Measurements from ENCODE around the gene FLT3. TPM values are rescaled to one million over a fixed set of nuclear protein-coding genes. Genes with fewer than 3 reads are reported as not detected.

Gene FLT3
- total RNA-seq, 2 experiments from 2014 or later = 0.39 to 0.55 TPM

- intact Hi-C loops (cut with DNase I, micrococcal nuclease) = no loop called here
- ChIA-PET CTCF (no interaction called here), POLR2A (no interaction called here)
- DNase-seq (no peak), ATAC-seq (ENCODE audit: poor library complexity) (no peak)
- Mint-ChIP-seq H3K36me3 (ENCODE audit: low read depth) (no peaks in the 10 kb centered on the region), H3K4me1 (ENCODE audit: low read depth) (peaks cover 11% of the 10 kb centered on the region), H3K27ac (no peak overlapping the region), H3K27me3 (peaks cover 6% of the 10 kb centered on the region), H3K9me3 (no peaks in the 10 kb centered on the region), H3K4me3 (no peak overlapping the region)
- Histone ChIP-seq H3K27me3 (ENCODE audit: control insufficient read depth in 1 of 2, insufficient read depth in 2 of 2, low read length in 2 of 2) (peaks cover 0 to 4% of the 10 kb centered on the region in 2 experiments), H3K36me3 (ENCODE audit: insufficient read depth, low read length) (no peaks in the 10 kb centered on the region), H3K9me3 (ENCODE audit: control insufficient read depth in 1 of 2, insufficient read depth in 1 of 2, low read length in 2 of 2) (no peaks in the 10 kb centered on the region), H3K4me3 (ENCODE audit: low read length) (no peak overlapping the region), H3K4me1 (ENCODE audit: insufficient read depth, low read length) (peaks cover 1% of the 10 kb centered on the region), H3K27ac (ENCODE audit: low read depth in 1 of 2, low read length in 2 of 2) (no peak overlapping the region)
- TF ChIP-seq CTCF (IDR thresholded peaks at IDR 0.05) = no peak
Measured at GRCh38 chr13:28027071-28027470, 73.3 kb downstream of the FLT3 start.

DNA sequence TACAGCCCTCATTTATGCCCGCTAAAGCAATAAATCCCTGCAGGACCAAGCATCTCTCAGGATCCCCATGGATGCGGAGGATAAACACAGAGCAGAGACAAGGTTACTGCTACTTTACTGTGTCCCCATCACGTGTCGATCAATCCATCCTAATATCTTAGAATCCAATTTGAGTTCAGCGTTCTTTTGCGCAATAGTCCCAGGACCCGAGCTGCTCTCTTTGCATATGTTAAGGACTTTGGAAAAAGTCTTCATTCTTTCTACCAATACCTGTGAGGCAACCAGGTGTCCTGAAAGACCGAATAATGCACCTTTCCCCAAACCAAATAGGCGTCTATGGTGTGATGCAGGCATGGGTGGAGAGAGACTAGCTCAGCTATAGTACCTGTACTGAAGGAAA is 73.9 kb downstream of the FLT3 start:
- peaks cover 11% of the 10 kb centered on the region for H3K4me1 Mint-ChIP-seq (ENCODE audit: low read depth)
- intact Hi-C loops (cut with DNase I, micrococcal nuclease) = no loop called here
- no peaks in the 10 kb centered on the region for H3K9me3 Mint-ChIP-seq
- no peaks in the 10 kb centered on the region for H3K9me3 ChIP-seq (ENCODE audit: control insufficient read depth in 1 of 2, insufficient read depth in 1 of 2, low read length in 2 of 2)
- no peak overlapping the region for H3K27ac ChIP-seq (ENCODE audit: low read depth in 1 of 2, low read length in 2 of 2)
- TF ChIP-seq CTCF (IDR thresholded peaks at IDR 0.05) = no peak
- no peaks in the 10 kb centered on the region for H3K36me3 ChIP-seq (ENCODE audit: insufficient read depth, low read length)
- no peaks in the 10 kb centered on the region for H3K4me1 ChIP-seq (ENCODE audit: insufficient read depth, low read length)
- H3K36me3 Mint-ChIP-seq (ENCODE audit: low read depth) = no peaks in the 10 kb centered on the region
- POLR2A ChIA-PET = no interaction called here
- no peak overlapping the region for H3K4me3 Mint-ChIP-seq
- H3K27me3 Mint-ChIP-seq = no peaks in the 10 kb centered on the region
- H3K27ac Mint-ChIP-seq = no peak overlapping the region
- H3K27me3 ChIP-seq (ENCODE audit: control insufficient read depth in 1 of 2, insufficient read depth in 2 of 2, low read length in 2 of 2) = peaks cover 0 to 4% of the 10 kb centered on the region in 2 experiments
- CTCF ChIA-PET = no interaction called here
- ATAC-seq (ENCODE audit: poor library complexity) = no peak
- DNase-seq = no peak
- no peak overlapping the region for H3K4me3 ChIP-seq (ENCODE audit: low read length)

- H3K9me3 Mint-ChIP-seq = no peaks in the 10 kb centered on the region
- Histone ChIP-seq H3K27ac (ENCODE audit: low read depth in 1 of 2, low read length in 2 of 2) (no peak overlapping the region), H3K36me3 (ENCODE audit: insufficient read depth, low read length) (no peaks in the 10 kb centered on the region), H3K4me3 (ENCODE audit: low read length) (no peak overlapping the region), H3K27me3 (ENCODE audit: control insufficient read depth in 1 of 2, insufficient read depth in 2 of 2, low read length in 2 of 2) (no peaks in the 10 kb centered on the region), H3K9me3 (ENCODE audit: control insufficient read depth in 1 of 2, insufficient read depth in 1 of 2, low read length in 2 of 2) (no peaks in the 10 kb centered on the region), H3K4me1 (ENCODE audit: insufficient read depth, low read length) (no peaks in the 10 kb centered on the region)
- H3K36me3 Mint-ChIP-seq (ENCODE audit: low read depth) = no peaks in the 10 kb centered on the region
- H3K4me1 Mint-ChIP-seq (ENCODE audit: low read depth) = peaks cover 10% of the 10 kb centered on the region
- CTCF ChIA-PET = no interaction called here
- no peak for TF ChIP-seq CTCF (IDR thresholded peaks at IDR 0.05)
- DNase-seq (no peak), ATAC-seq (ENCODE audit: poor library complexity) (no peak)
- H3K27me3 Mint-ChIP-seq = peaks cover 5% of the 10 kb centered on the region
- H3K4me3 Mint-ChIP-seq = no peak overlapping the region
- POLR2A ChIA-PET = no interaction called here
- intact Hi-C loops (cut with DNase I, micrococcal nuclease) = no loop called here
- no peak overlapping the region for H3K27ac Mint-ChIP-seq
Measured at GRCh38 chr13:28022848-28023518, 77.4 kb downstream of the FLT3 start.

Data from CD4-positive, alpha-beta T cell (primary cell).